ENCODE results near the gene DEAF1. TPM values are rescaled to one million over a fixed set of nuclear protein-coding genes. Genes with fewer than 3 reads are reported as not detected.
A peak's percentile ranks its signal among the peaks of the same experiment; 100 is the strongest.
"Not testable (repeated sequence)": the region's sequence is repeated elsewhere in the genome, so short reads cannot be mapped to it uniquely, and the experiment has no call there.

DEAF1 gene
- total and polyA plus RNA-seq, 7 donors: 12.5 to 30.0 (median 18.1) TPM

- no peak for ATAC-seq
- no peaks in the 10 kb centered on the region for H3K9me3 ChIP-seq
- WGBS, 3 donors: 38 to 42% (median 40%) methylated on average over 13 of the region's 13 CpGs
- intact Hi-C loops (cut with DNase I): loop anchor here in 1 of 2 donors (10.0 kb wide), 1 partner anchor 119 kb away; the partner anchor contains the start of gene PHRF1
- peaks cover 28% of the 10 kb centered on the region for H3K4me1 ChIP-seq
- H3K27me3 ChIP-seq (ENCODE audit: insufficient read depth in 3 of 3, low read length in 2 of 3): no peaks in the 10 kb centered on the region
- no peak for DNase-seq
- peaks cover 4 to 18% of the 10 kb centered on the region in 2 donors for H3K36me3 ChIP-seq (ENCODE audit: insufficient read depth in 1 of 2, low read depth in 1 of 2)
- TF ChIP-seq CTCF (IDR thresholded peaks at IDR 0.05): no peak
- peak overlapping the region; percentile 95 for H3K4me3 ChIP-seq
- H3K27ac ChIP-seq: peak overlapping the region; percentile 66
Measured at GRCh38 chr11:693415-693831, 1.6 kb downstream of the DEAF1 start.

GRCh38 chr11:692824-693414 is 2.1 kb downstream of the DEAF1 start:
- H3K9me3 ChIP-seq: no peaks in the 10 kb centered on the region
- peaks cover 25% of the 10 kb centered on the region for H3K4me1 ChIP-seq
- intact Hi-C loops (cut with DNase I): loop anchor here in 1 of 2 donors (10.0 kb wide), 1 partner anchor 118 kb away; the partner anchor contains the start of gene PHRF1
- ATAC-seq (no peak), DNase-seq (no peak)
- 74 to 82% (median 80%) methylated on average over 21 to 23 of the region's 23 CpGs for WGBS, 3 donors
- TF ChIP-seq CTCF (IDR thresholded peaks at IDR 0.05): no peak
- no peaks in the 10 kb centered on the region for H3K27me3 ChIP-seq (ENCODE audit: insufficient read depth in 3 of 3, low read length in 2 of 3)
- peak overlapping the region; percentile 66 for H3K27ac ChIP-seq
- H3K4me3 ChIP-seq: peak overlapping the region; percentile 95
- H3K36me3 ChIP-seq (ENCODE audit: insufficient read depth in 1 of 2, low read depth in 1 of 2): peaks cover 4 to 24% of the 10 kb centered on the region in 2 donors

- no peaks in the 10 kb centered on the region for H3K27me3 ChIP-seq (ENCODE audit: insufficient read depth in 3 of 3, low read length in 2 of 3)
- WGBS, 3 donors: 87 to 95% (median 91%) methylated on average over 18 of the region's 18 CpGs
- H3K36me3 ChIP-seq (ENCODE audit: insufficient read depth in 1 of 2, low read depth in 1 of 2): peaks cover 4 to 33% of the 10 kb centered on the region in 2 donors
- H3K9me3 ChIP-seq: no peaks in the 10 kb centered on the region
- DNase-seq: no peak
- intact Hi-C loops (cut with DNase I): loop anchor here in 1 of 2 donors (10.0 kb wide), 1 partner anchor 117 kb away; the partner anchor contains the start of gene PHRF1
- peaks cover 18% of the 10 kb centered on the region for H3K4me1 ChIP-seq
- no peak overlapping the region for H3K27ac ChIP-seq
- no peak for TF ChIP-seq CTCF (IDR thresholded peaks at IDR 0.05)
- no peak for ATAC-seq
- H3K4me3 ChIP-seq: no peak overlapping the region
Measured at GRCh38 chr11:691710-692590, 3.1 kb downstream of the DEAF1 start.

- 83 to 87% (median 84%) methylated on average over 27 of the region's 27 CpGs for WGBS, 3 donors
- intact Hi-C loops (cut with DNase I): loop anchor here in 1 of 2 donors (10.0 kb wide), 1 partner anchor 116 kb away; the partner anchor contains the start of gene PHRF1
- Histone ChIP-seq H3K36me3 (ENCODE audit: insufficient read depth in 1 of 2, low read depth in 1 of 2) (peaks cover 4 to 42% of the 10 kb centered on the region in 2 donors), H3K9me3 (no peaks in the 10 kb centered on the region), H3K4me1 (peaks cover 12% of the 10 kb centered on the region), H3K27me3 (ENCODE audit: insufficient read depth in 3 of 3, low read length in 2 of 3) (no peaks in the 10 kb centered on the region), H3K4me3 (no peak overlapping the region), H3K27ac (no peak overlapping the region)
- no peak for TF ChIP-seq CTCF (IDR thresholded peaks at IDR 0.05)
- ATAC-seq (no peak), DNase-seq (no peak)
Measured at GRCh38 chr11:690738-691633, 4.0 kb downstream of the DEAF1 start.

GRCh38 chr11:690244-690643 is 4.8 kb downstream of the DEAF1 start:
- H3K27me3 ChIP-seq (ENCODE audit: insufficient read depth in 3 of 3, low read length in 2 of 3); H3K27ac ChIP-seq; H3K9me3 ChIP-seq; ATAC-seq; H3K4me3 ChIP-seq; DNase-seq: not testable (repeated sequence)
- H3K36me3 ChIP-seq (ENCODE audit: insufficient read depth in 1 of 2, low read depth in 1 of 2): peaks cover 4 to 49% of the 10 kb centered on the region in 2 donors
- 91 to 94% (median 92%) methylated on average over 3 of the region's 3 CpGs for WGBS, 3 donors
- H3K4me1 ChIP-seq: peaks cover 12% of the 10 kb centered on the region
- intact Hi-C loops (cut with DNase I): loop anchor here in 1 of 2 donors (10.0 kb wide), 1 partner anchor 115 kb away; the partner anchor contains the start of gene PHRF1
